ENCODE data around the gene IGFBP2. TPM values are rescaled to one million over a fixed set of nuclear protein-coding genes. Genes with fewer than 3 reads are reported as not detected.

IGFBP2 gene
- total and polyA plus RNA-seq, 2 experiments from 2014 or later: 177 to 364 TPM

DNA sequence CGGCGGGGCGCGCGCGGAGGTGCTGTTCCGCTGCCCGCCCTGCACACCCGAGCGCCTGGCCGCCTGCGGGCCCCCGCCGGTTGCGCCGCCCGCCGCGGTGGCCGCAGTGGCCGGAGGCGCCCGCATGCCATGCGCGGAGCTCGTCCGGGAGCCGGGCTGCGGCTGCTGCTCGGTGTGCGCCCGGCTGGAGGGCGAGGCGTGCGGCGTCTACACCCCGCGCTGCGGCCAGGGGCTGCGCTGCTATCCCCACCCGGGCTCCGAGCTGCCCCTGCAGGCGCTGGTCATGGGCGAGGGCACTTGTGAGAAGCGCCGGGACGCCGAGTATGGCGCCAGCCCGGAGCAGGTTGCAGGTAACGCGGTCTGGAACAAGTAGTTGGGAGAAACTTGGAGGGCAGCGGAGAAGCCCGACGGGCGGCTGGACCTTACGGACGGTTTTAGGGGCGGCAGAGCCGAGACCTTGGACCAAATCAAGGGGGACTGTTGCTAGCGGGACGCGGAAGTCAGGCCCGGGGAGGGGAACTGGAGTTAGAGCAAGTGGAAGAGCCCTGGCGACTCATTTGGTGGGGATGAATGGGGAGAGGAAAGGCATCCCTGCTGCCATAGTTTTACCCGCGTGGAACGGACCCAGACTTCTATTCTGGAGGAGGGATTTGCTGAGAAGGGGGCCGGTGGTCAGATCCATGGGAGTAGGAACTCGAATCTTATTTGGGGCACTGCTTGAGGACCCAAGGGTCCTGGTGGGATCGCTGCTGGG, 573 bp downstream of the IGFBP2 start:
- Histone ChIP-seq H4K20me1 (replicated peaks; ENCODE audit: insufficient read depth) (no peaks in the 10 kb centered on the region), H3K36me3 (ENCODE audit: insufficient read depth) (0 out of 2 replicates have a peak, but pooled peaks cover 6% of the 10 kb centered on the region), H3K27ac (ENCODE audit: low read depth) (no peak overlapping the region), H3K27me3 (ENCODE audit: insufficient read depth) (peaks cover 26% of the 10 kb centered on the region), H3K4me1 (ENCODE audit: insufficient read depth) (peaks cover 38% of the 10 kb centered on the region), H3K4me3 (peak overlapping the region; percentile 99), H2AFZ (no peak overlapping the region; the same call in 1 of the 2 replicates), H3K4me2 (peak overlapping the region; percentile 100), H3F3A (replicated peaks; ENCODE audit: low read depth) (no peaks in the 10 kb centered on the region; the same call in 1 of the 2 replicates), H3K9me2 (ENCODE audit: insufficient read depth) (peaks cover 5% of the 10 kb centered on the region; the same call in 1 of the 2 replicates), H3K79me2 (replicated peaks; ENCODE audit: insufficient read depth) (peaks cover 37% of the 10 kb centered on the region)
- TF ChIP-seq NANOG (IDR thresholded peaks at IDR 0.05; ENCODE audit: borderline replicate concordance): no peak
- TF ChIP-seq JUNB (IDR thresholded peaks at IDR 0.05; ENCODE audit: unreplicated experiment): no peak
- TF ChIP-seq, protein P1, sequence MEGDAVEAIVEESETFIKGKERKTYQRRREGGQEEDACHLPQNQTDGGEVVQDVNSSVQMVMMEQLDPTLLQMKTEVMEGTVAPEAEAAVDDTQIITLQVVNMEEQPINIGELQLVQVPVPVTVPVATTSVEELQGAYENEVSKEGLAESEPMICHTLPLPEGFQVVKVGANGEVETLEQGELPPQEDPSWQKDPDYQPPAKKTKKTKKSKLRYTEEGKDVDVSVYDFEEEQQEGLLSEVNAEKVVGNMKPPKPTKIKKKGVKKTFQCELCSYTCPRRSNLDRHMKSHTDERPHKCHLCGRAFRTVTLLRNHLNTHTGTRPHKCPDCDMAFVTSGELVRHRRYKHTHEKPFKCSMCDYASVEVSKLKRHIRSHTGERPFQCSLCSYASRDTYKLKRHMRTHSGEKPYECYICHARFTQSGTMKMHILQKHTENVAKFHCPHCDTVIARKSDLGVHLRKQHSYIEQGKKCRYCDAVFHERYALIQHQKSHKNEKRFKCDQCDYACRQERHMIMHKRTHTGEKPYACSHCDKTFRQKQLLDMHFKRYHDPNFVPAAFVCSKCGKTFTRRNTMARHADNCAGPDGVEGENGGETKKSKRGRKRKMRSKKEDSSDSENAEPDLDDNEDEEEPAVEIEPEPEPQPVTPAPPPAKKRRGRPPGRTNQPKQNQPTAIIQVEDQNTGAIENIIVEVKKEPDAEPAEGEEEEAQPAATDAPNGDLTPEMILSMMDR (conservative IDR thresholded peaks at IDR 0.05; ENCODE audit: low read depth in 2 of 2): no peak
- TF ChIP-seq EZH2phosphoT487 (IDR thresholded peaks at IDR 0.05; ENCODE audit: unreplicated experiment): no peak
- TF ChIP-seq, protein P2, sequence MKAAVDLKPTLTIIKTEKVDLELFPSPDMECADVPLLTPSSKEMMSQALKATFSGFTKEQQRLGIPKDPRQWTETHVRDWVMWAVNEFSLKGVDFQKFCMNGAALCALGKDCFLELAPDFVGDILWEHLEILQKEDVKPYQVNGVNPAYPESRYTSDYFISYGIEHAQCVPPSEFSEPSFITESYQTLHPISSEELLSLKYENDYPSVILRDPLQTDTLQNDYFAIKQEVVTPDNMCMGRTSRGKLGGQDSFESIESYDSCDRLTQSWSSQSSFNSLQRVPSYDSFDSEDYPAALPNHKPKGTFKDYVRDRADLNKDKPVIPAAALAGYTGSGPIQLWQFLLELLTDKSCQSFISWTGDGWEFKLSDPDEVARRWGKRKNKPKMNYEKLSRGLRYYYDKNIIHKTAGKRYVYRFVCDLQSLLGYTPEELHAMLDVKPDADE (IDR thresholded peaks at IDR 0.05): no peak
- no peak for TF ChIP-seq ZNF114 (CRISPR knock-in tag; IDR thresholded peaks at IDR 0.05)
- no peak for TF ChIP-seq POLR2AphosphoS5 (IDR thresholded peaks at IDR 0.05; ENCODE audit: low read depth)
- no peak for TF ChIP-seq CREB1 (CRISPR knock-in tag; IDR thresholded peaks at IDR 0.05; ENCODE audit: low read depth)
- TF ChIP-seq, protein P3, sequence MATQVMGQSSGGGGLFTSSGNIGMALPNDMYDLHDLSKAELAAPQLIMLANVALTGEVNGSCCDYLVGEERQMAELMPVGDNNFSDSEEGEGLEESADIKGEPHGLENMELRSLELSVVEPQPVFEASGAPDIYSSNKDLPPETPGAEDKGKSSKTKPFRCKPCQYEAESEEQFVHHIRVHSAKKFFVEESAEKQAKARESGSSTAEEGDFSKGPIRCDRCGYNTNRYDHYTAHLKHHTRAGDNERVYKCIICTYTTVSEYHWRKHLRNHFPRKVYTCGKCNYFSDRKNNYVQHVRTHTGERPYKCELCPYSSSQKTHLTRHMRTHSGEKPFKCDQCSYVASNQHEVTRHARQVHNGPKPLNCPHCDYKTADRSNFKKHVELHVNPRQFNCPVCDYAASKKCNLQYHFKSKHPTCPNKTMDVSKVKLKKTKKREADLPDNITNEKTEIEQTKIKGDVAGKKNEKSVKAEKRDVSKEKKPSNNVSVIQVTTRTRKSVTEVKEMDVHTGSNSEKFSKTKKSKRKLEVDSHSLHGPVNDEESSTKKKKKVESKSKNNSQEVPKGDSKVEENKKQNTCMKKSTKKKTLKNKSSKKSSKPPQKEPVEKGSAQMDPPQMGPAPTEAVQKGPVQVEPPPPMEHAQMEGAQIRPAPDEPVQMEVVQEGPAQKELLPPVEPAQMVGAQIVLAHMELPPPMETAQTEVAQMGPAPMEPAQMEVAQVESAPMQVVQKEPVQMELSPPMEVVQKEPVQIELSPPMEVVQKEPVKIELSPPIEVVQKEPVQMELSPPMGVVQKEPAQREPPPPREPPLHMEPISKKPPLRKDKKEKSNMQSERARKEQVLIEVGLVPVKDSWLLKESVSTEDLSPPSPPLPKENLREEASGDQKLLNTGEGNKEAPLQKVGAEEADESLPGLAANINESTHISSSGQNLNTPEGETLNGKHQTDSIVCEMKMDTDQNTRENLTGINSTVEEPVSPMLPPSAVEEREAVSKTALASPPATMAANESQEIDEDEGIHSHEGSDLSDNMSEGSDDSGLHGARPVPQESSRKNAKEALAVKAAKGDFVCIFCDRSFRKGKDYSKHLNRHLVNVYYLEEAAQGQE (IDR thresholded peaks at IDR 0.05; ENCODE audit: unreplicated experiment): no peak
- no peak for TF ChIP-seq ZNF331 (CRISPR knock-in tag; IDR thresholded peaks at IDR 0.05; ENCODE audit: low read depth)
- Mint-ChIP-seq H3K27me3 (ENCODE audit: insufficient read depth, low read depth, poor library complexity) (peaks cover 37% of the 10 kb centered on the region), H3K4me3 (peak overlapping the region; percentile 98), H3K4me1 (peaks cover 48% of the 10 kb centered on the region), H3K36me3 (ENCODE audit: low read depth) (peaks cover 11% of the 10 kb centered on the region), H3K27ac (peak overlapping the region; percentile 70; the same call in 1 of the 2 replicates), H3K9me3 (peaks cover 6% of the 10 kb centered on the region; the same call in 1 of the 3 replicates)
- ATAC-seq (peak; percentile 4), DNase-seq (ENCODE audit: low spot score) (peak; percentile 63)
